GM18867 (cell line): ENCODE data around the gene C14orf132.
A peak's percentile ranks its signal among the peaks of the same experiment; 100 is the strongest.

Source experiments
- ATAC-seq: cut with Tn5 transposase; IDR thresholded peaks from one replicate; pipeline ENCODE4 v1.9.1; 2021; ENCODE audit warnings: mild to moderate bottlenecking, moderate library complexity; ENCODE audit not compliant: unreplicated experiment

Gene C14orf132

GRCh38 chr14:96114002-96114401 lies 74.8 kb downstream of the C14orf132 start:
- no peak for ATAC-seq

DNA sequence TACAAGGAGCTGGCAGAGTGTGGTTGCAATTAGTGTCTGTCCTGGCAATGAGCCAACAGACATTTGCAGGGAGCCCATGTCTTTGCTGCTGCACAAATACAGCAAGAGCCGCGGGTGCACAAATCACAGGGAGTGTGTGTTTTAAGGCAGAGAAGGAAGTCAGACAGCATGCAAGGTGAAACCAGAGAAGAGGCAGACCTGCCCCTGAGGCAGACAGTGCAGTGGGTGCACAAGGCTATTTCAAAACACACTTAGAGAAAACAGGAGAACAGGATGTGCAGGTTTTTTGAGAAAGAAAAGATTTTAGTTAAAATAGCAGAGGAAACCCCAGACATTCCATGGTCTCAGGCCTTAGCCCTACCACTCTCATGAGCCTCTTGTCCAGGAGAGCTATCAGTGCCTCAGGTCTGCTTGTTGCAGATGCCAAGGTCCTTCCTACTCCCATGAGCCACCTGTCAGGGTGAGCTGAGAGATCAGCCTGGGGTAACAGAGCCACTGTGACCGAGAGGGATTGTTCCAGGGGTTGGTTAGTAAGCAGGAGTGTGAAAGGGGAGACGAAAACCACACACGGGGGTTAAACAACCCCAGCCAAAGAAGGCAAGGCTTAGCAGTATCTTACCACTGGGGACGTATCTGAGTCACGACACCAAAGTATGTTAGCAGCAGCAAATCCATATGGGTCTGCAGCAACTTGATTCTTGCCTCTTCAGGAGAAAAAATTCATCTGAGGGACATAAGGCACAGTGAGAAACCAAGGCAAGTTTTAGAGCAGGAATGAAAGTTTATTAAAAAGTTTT lies 78.1 kb downstream of the C14orf132 start:
- ATAC-seq, result no peak

GRCh38 chr14:96117960-96118359 lies 78.8 kb downstream of the C14orf132 start:
- ATAC-seq, result no peak

- no peak for ATAC-seq
Observed at GRCh38 chr14:96118391-96118790, 79.2 kb downstream of the C14orf132 start.

DNA sequence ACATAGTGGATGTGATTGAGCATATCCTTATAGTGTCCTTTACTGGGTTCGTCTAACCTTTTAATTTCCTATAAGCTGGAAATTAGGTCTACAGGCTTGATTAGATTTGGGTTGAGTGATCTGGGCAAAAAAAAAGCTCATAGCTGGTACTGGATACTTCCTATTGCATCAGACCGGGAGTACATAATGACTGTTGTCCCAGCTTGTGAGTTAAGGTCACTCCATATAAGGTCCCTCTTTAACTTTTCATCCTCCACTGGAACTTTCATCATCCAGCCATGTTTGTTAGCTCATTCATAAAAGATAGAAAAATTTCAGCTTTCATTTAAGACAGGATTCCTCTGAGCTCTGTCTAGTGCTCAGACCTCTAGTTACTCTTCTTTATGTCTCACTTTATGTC lies 80.8 kb downstream of the C14orf132 start:
- ATAC-seq, result no peak

DNA sequence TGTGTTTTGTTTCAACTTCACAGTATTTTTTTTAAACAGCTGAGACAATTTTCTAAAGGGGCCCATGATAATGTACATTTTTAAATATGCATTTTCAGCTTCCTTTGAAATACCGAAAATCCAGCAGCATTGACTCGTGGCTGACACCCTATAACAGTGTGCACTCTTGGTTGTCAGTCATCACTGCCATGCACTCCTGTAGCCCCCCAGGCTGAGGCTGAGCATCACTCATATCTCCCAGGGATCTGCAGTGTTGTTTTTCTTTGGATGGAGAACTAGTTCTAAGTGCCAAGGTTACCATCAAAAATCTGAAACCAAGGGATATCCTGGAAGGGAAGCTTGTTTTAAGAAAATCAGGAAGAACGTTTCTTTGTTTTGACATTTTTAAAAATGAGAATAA lies 81.2 kb downstream of the C14orf132 start:
- ATAC-seq, result no peak

DNA sequence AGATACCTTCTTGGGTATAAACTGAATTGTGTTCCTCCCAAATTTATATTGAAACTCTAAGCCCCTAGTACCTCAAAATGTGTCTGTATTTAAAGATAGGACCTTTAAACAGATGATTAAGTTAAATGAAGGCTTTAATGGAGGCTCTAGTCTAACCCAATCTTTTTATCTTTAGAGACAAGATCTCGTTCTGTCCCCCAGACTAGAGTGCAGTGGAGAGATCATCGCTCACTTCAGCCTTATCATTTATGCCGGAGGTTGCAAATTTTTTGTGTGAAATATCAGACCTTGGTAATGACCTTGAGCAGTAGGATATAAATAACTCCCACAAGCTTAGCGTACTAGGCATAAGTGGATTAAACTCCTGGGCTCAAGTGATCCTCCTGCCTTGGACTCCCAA lies 81.8 kb downstream of the C14orf132 start:
- ATAC-seq, result no peak

- no peak for ATAC-seq
Observed at GRCh38 chr14:96121660-96122395, 82.7 kb downstream of the C14orf132 start.

DNA sequence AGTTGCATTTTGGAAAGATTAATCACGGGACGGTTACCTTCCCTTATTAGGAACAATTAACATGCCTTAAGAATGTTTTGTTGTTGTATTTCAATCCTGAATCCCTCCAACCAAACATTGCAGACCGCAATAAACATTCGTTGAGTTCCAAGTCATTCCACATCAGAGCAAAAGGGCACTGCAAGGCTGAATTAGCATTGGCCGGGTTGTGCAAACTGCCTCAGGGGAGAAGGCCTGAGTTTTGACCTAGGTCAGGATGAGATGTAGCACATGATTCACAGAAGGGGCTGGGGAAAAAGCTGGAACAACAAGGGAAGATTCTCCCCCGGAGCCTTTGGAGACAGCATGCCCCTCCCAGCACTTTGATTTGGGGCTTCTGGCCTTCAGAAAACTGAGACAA lies 83.3 kb downstream of the C14orf132 start:
- no peak for ATAC-seq

DNA sequence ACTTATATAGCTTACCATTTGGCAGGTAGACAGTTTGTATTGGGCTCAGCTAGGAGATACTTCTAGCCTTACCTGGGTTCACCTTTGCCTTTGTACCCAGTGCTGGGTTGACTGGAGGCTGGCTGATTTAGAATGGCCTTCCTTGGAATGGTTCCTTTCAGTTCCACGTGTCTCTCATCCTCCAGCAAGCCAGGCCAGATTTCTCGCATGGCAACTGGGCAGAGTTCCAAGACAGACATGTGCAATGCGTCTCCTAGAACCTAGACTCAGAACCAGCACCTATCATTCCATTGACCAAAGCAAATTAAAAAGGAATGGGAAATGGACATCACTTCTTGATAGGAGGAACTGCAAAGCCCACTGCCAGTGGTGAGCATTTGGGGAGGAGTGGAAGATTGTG lies 86.4 kb downstream of the C14orf132 start:
- no peak for ATAC-seq

DNA sequence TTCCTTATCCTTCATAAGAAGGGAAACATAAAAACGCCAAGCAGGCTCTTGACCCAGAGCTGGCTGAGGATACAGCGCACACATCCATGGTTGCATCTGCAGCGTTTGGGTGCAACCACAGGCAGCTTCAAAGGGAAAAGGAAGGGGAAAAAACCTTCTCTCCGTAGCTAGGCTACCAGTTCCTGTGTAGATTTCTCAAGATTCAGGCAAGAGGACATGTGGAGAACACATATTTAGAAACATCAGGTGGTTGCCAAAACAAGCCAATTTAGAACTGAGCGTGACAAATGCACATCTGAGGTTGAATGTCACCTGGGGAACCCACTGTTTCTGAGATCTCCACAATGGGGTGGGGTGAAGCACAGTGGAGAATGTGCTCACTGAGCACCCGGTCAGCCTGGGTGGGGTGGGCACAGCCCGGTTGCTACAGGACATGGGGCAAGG lies 87.2 kb downstream of the C14orf132 start:
- ATAC-seq, result peak; percentile 57

- ATAC-seq, result no peak
Observed at GRCh38 chr14:96126783-96127271, 87.7 kb downstream of the C14orf132 start.

DNA sequence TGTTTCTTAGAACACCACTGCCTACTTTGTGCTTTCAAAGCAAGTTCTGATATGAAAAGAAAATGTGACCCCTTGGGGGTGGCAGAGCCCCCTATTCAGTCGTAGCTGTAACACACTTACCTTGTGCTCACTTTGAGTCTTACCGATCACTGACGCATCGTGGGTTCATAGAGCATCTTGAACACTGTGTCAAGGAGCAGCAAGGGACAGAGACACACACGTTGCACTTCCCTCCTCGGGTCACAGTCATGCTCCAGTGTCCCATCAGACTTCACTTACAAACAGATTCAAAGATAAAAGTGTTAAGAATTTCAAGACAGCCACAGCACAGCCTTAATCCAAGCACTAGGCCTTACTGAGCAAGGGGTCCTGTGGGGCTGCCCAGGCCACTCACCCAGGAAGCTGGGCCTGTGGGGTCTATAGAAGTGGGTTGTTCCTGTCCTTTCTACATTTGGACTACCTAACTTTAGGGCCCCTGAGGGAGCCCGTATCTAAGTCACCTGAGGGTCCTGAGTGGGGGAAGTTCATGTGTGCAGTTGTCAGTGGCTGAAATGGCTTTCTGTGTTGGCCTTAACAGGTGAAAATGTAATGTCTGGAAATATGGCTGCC lies 90.1 kb downstream of the C14orf132 start:
- no peak for ATAC-seq

- no peak for ATAC-seq
Observed at GRCh38 chr14:96130391-96130790, 91.2 kb downstream of the C14orf132 start.

- no peak for ATAC-seq
Observed at GRCh38 chr14:96130854-96131253, 91.7 kb downstream of the C14orf132 start.

GRCh38 chr14:96131836-96132235 lies 92.7 kb downstream of the C14orf132 start:
- ATAC-seq, result no peak

DNA sequence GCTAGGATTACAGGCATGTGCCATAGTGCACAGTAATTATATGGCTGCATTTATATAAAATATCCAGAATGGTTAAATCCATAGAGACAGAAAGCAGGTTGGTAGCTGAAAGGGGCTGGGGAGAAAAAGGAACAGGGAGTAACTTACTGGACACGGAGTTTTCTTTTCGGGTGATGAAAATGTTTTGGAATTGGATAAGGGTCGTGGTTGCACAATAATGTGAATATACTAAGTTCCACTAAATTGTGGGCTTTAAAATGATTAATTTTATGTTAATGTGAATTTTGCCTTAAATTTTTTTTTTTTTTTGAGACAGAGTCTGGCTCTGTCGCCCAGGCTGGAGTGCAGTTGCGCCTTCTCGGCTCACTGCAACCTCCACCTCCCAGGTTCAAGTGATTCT lies 95.3 kb downstream of the C14orf132 start:
- no peak for ATAC-seq

- no peak for ATAC-seq
Observed at GRCh38 chr14:96135285-96135684, 96.1 kb downstream of the C14orf132 start.

DNA sequence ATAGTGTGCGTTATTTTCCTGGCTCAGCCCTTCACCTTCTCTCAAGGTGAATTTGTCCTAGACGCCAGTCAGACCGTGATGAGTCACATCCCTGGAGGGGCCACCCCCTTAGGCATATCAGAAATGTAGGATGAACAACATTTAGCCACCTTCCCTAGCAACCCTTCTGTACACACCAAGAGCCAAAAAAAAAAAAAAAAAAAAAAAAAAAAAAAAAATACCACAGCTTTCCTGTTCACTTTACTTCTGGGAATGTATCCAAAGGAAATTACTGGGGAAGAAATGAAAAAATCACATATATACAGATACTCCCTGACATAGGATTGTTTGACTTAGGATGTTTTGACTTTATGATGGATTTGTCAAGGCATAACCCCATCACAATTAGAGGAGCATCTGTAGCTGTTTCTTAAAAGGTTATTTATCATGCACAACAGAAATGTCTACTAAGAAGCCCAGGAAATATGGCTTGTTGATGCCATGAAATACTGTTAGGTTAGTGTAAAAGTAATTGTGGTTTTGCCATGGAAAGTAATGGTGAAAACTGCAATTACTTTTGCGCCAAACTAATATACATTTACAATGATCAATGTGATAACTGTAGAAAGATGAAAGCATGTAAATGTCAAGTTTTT lies 97.3 kb downstream of the C14orf132 start:
- ATAC-seq, result no peak

DNA sequence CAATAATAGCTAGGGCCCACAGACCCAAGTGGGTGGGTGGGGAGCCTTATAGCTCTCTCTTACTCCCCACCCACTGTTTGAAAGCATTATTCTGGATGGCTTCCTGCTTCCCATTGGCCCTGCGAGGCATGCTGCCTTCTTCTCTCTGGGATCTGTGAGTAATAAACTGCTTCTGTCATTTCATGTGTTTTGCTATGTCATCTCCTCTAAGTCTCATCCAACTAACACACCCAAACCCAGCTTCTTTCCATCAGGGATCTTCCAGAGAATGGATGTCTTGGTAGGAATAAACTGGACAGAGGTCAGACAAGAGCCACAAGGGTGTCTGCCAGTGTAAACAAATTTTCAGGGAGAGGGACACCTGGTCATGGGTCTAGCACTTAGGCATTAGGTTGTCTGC lies 99.1 kb downstream of the C14orf132 start:
- ATAC-seq, result no peak

- ATAC-seq, result no peak
Observed at GRCh38 chr14:96139169-96139568, 100.0 kb downstream of the C14orf132 start.
